ENCODE data around the gene FEZF2. TPM values are rescaled to one million over a fixed set of nuclear protein-coding genes. Genes with fewer than 3 reads are reported as not detected.
A peak's percentile ranks its signal among the peaks of the same experiment; 100 is the strongest.

Gene FEZF2
- polyA plus RNA-seq, 3 donors, result not detected

DNA sequence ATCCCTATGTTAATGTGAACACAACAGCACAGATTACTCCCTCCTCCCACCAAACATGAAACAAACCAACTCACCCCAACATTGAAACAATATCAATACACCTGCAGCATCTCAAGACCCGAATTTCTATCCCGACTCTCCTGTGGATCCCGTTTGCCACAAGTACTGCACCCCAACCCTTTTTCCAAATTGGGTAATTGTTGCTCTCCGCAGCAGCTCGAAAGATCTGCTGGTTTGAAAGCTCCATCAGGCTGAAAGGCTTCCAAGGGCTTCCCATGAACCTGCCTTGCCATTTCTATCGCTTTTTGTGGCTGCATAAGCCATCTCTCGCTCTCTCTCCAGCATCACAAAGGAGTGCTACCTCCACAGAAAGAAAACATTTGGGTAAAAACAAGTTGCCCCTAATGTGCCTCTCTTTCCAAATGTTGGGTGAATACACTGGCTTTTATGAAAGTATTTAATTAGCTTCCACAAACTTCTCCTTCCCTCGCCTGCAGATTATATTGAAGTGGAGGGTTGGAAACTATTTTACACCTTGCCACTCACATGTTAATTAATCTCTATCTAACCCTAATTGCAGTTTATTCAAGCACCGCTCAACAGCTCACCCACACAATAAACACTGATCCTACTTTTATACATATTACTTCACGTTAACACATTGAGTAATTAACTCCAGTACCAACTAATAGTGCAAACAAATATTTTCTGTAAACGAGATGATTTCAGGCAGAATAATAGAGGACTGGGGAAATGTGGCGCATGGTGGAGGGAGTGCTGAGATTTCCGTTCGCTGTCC, 2.5 kb upstream of the FEZF2 start:
- Histone ChIP-seq H3K27ac (ENCODE audit: low read depth in 1 of 2, low read length in 2 of 2) (no peak overlapping the region), H3K27me3 (ENCODE audit: control insufficient read depth in 2 of 2, insufficient read depth in 2 of 2, low read length in 2 of 2) (peaks cover 90 to 98% of the 10 kb centered on the region in 2 donors), H2AFZ (ENCODE audit: insufficient read depth, low read depth, low read length, poor library complexity, severe bottlenecking) (no peak overlapping the region), H4K20me1 (ENCODE audit: insufficient read depth, low read length) (no peaks in the 10 kb centered on the region), H3K4me1 (ENCODE audit: control insufficient read depth in 1 of 2, insufficient read depth in 2 of 2, low read length in 2 of 2) (no peaks in the 10 kb centered on the region), H3K9me3 (replicated peaks in 1 of 2; ENCODE audit: control insufficient read depth in 1 of 2, insufficient read depth in 1 of 2, low read length in 2 of 2) (peaks cover 0 to 64% of the 10 kb centered on the region in 2 donors), H3K36me3 (replicated peaks in 1 of 2; ENCODE audit: control insufficient read depth in 1 of 2, insufficient read depth in 2 of 2, low read length in 2 of 2) (no peaks in the 10 kb centered on the region), H3K4me2 (replicated peaks; ENCODE audit: extremely low read depth, low read length, poor library complexity, severe bottlenecking) (no peak overlapping the region), H3K9ac (ENCODE audit: insufficient read depth, low read length, poor library complexity, severe bottlenecking) (no peak overlapping the region), H3K4me3 (replicated peaks in 1 of 3; ENCODE audit: low read depth in 2 of 3, low read length in 3 of 3) (no peak overlapping the region), H3K79me2 (ENCODE audit: insufficient read depth, low read length) (no peaks in the 10 kb centered on the region)
- TF ChIP-seq, protein P1, sequence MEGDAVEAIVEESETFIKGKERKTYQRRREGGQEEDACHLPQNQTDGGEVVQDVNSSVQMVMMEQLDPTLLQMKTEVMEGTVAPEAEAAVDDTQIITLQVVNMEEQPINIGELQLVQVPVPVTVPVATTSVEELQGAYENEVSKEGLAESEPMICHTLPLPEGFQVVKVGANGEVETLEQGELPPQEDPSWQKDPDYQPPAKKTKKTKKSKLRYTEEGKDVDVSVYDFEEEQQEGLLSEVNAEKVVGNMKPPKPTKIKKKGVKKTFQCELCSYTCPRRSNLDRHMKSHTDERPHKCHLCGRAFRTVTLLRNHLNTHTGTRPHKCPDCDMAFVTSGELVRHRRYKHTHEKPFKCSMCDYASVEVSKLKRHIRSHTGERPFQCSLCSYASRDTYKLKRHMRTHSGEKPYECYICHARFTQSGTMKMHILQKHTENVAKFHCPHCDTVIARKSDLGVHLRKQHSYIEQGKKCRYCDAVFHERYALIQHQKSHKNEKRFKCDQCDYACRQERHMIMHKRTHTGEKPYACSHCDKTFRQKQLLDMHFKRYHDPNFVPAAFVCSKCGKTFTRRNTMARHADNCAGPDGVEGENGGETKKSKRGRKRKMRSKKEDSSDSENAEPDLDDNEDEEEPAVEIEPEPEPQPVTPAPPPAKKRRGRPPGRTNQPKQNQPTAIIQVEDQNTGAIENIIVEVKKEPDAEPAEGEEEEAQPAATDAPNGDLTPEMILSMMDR (IDR thresholded peaks at IDR 0.05), result no peak
- Mint-ChIP-seq H3K4me3 (peak overlapping the region in 1 of 2 donors; percentile 73), H3K36me3 (peaks cover 0 to 2% of the 10 kb centered on the region in 2 donors), H3K4me1 (peaks cover 3% of the 10 kb centered on the region), H3K9me3 (peaks cover 0 to 15% (median 4%) of the 10 kb centered on the region in 7 donors), H3K27me3 (ENCODE audit: low read depth in 3 of 3) (peaks cover 94 to 98% (median 98%) of the 10 kb centered on the region in 3 donors), H3K27ac (no peak overlapping the region)
- DNase-seq, result no peak
- 2% methylated on average over 6 of the region's 14 CpGs for WGBS (ENCODE audit: insufficient coverage)
- intact Hi-C loops (cut with micrococcal nuclease), result no loop called here

GRCh38 chr3:62374341-62375218, 1.2 kb upstream of the FEZF2 start:
- TF ChIP-seq, protein P1 (IDR thresholded peaks at IDR 0.05), result no peak
- Mint-ChIP-seq H3K27me3 (ENCODE audit: low read depth in 3 of 3) (peaks cover 98 to 99% (median 99%) of the 10 kb centered on the region in 3 donors), H3K4me1 (peaks cover 3% of the 10 kb centered on the region), H3K27ac (no peak overlapping the region), H3K4me3 (peak overlapping the region in 1 of 2 donors; percentile 52), H3K36me3 (peaks cover 0 to 2% of the 10 kb centered on the region in 2 donors), H3K9me3 (peaks cover 0 to 17% (median 4%) of the 10 kb centered on the region in 7 donors)
- Histone ChIP-seq H3K4me1 (ENCODE audit: control insufficient read depth in 1 of 2, insufficient read depth in 2 of 2, low read length in 2 of 2) (no peaks in the 10 kb centered on the region), H2AFZ (ENCODE audit: insufficient read depth, low read depth, low read length, poor library complexity, severe bottlenecking) (no peak overlapping the region), H3K27me3 (ENCODE audit: control insufficient read depth in 2 of 2, insufficient read depth in 2 of 2, low read length in 2 of 2) (peaks cover 89 to 98% of the 10 kb centered on the region in 2 donors), H3K36me3 (replicated peaks in 1 of 2; ENCODE audit: control insufficient read depth in 1 of 2, insufficient read depth in 2 of 2, low read length in 2 of 2) (no peaks in the 10 kb centered on the region), H3K9me3 (replicated peaks in 1 of 2; ENCODE audit: control insufficient read depth in 1 of 2, insufficient read depth in 1 of 2, low read length in 2 of 2) (peaks cover 0 to 66% of the 10 kb centered on the region in 2 donors), H3K9ac (ENCODE audit: insufficient read depth, low read length, poor library complexity, severe bottlenecking) (no peak overlapping the region), H3K79me2 (ENCODE audit: insufficient read depth, low read length) (no peaks in the 10 kb centered on the region), H3K4me2 (replicated peaks; ENCODE audit: extremely low read depth, low read length, poor library complexity, severe bottlenecking) (no peak overlapping the region), H4K20me1 (ENCODE audit: insufficient read depth, low read length) (no peaks in the 10 kb centered on the region), H3K27ac (ENCODE audit: low read depth in 1 of 2, low read length in 2 of 2) (no peak overlapping the region), H3K4me3 (replicated peaks in 1 of 3; ENCODE audit: low read depth in 2 of 3, low read length in 3 of 3) (no peak overlapping the region)
- intact Hi-C loops (cut with micrococcal nuclease), result no loop called here
- 7% methylated on average over 12 of the region's 30 CpGs for WGBS (ENCODE audit: insufficient coverage)
- no peak for DNase-seq
